HL-60 (cell line): ENCODE data around the gene APCS.

Experiments
- DNase-seq, 2 experiments: peaks; one replicate each; pipeline ENCODE4 v3.0.0-alpha.2; 2010 to 2020; ENCODE audit warnings: low read depth in 1 of 2, low spot score in 1 of 2
- H3K27ac ChIP-seq: fragments of 250-450 bp; sonication (Bioruptor Pico); replicated peaks from 2 replicates; pipeline ENCODE4 v1.5.1; 2020; ENCODE audit warnings: mild to moderate bottlenecking, moderate library complexity
- H3K27me3 ChIP-seq: fragments of 250-450 bp; sonication (Bioruptor Pico); 2 replicates; pipeline ENCODE4 v1.5.1; 2021; ENCODE audit warnings: mild to moderate bottlenecking, moderate library complexity; ENCODE audit not compliant: insufficient read depth, poor library complexity, severe bottlenecking
- H3K4me3 ChIP-seq: replicated peaks from 2 replicates; pipeline ENCODE4 v1.5.1; 2011; ENCODE audit warnings: mild to moderate bottlenecking, control low read depth, low read length; ENCODE audit not compliant: insufficient read depth
- GABPA ChIP-seq: IDR thresholded peaks from 2 replicates; pipeline ENCODE4 v1.6.1; 2012; ENCODE audit warnings: low read depth
- POLR2AphosphoS5 ChIP-seq: IDR thresholded peaks from 2 replicates; pipeline ENCODE4 v1.6.1; 2012; ENCODE audit warnings: low read depth
- SPI1 ChIP-seq: IDR thresholded peaks from 2 replicates; pipeline ENCODE4 v1.6.1; 2012; ENCODE audit warnings: low read depth, mild to moderate bottlenecking, borderline replicate concordance
- TF ChIP-seq, protein P1 (sequence below): IDR thresholded peaks from one replicate; pipeline ENCODE4 v1.5.1; 2011; ENCODE audit warnings: low read length, control low read depth, inconsistent platforms; ENCODE audit not compliant: insufficient read depth
- TF ChIP-seq, protein P2 (sequence below): IDR thresholded peaks from 2 replicates; pipeline ENCODE4 v1.6.1; 2012; ENCODE audit warnings: low read depth; ENCODE audit not compliant: insufficient replicate concordance

Gene APCS

DNA sequence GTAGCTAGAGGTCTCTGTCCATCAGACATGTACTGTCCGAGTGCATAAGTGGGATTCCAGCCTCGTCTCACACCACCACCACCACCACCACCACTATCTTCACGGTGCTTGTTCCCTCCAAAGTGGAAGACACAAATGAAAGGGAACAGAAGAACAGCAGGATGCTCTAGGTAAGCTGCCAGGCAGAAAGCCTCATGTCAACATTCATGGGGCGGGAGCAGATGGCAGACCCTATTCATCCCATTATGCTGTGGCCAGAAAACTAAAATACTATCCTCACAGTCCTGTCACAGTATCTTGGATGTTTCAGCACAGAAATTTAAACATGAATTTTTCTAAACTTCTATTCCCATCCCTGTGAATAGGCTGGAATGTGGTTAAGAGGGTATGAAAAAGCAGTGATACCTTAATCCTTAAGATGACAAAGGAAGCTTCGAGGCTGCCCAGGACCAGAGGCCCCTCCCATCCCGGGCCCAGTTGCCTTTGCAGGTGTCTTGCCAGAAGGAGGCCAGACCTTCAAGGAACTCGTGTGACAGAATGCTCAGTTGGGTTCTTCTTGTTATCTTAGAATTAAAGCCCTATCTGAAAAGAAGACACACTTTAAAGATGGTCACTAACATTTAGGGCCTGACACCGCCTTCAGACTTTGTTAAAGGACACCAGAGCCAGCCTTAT, 24.7 kb downstream of the APCS start:
- Histone ChIP-seq H3K27me3 (no peaks in the 10 kb centered on the region), H3K27ac (no peak overlapping the region), H3K4me3 (no peak overlapping the region)
- TF ChIP-seq POLR2AphosphoS5 = no peak
- TF ChIP-seq, protein P1, sequence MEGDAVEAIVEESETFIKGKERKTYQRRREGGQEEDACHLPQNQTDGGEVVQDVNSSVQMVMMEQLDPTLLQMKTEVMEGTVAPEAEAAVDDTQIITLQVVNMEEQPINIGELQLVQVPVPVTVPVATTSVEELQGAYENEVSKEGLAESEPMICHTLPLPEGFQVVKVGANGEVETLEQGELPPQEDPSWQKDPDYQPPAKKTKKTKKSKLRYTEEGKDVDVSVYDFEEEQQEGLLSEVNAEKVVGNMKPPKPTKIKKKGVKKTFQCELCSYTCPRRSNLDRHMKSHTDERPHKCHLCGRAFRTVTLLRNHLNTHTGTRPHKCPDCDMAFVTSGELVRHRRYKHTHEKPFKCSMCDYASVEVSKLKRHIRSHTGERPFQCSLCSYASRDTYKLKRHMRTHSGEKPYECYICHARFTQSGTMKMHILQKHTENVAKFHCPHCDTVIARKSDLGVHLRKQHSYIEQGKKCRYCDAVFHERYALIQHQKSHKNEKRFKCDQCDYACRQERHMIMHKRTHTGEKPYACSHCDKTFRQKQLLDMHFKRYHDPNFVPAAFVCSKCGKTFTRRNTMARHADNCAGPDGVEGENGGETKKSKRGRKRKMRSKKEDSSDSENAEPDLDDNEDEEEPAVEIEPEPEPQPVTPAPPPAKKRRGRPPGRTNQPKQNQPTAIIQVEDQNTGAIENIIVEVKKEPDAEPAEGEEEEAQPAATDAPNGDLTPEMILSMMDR = no peak
- no peak for TF ChIP-seq SPI1
- TF ChIP-seq, protein P2, sequence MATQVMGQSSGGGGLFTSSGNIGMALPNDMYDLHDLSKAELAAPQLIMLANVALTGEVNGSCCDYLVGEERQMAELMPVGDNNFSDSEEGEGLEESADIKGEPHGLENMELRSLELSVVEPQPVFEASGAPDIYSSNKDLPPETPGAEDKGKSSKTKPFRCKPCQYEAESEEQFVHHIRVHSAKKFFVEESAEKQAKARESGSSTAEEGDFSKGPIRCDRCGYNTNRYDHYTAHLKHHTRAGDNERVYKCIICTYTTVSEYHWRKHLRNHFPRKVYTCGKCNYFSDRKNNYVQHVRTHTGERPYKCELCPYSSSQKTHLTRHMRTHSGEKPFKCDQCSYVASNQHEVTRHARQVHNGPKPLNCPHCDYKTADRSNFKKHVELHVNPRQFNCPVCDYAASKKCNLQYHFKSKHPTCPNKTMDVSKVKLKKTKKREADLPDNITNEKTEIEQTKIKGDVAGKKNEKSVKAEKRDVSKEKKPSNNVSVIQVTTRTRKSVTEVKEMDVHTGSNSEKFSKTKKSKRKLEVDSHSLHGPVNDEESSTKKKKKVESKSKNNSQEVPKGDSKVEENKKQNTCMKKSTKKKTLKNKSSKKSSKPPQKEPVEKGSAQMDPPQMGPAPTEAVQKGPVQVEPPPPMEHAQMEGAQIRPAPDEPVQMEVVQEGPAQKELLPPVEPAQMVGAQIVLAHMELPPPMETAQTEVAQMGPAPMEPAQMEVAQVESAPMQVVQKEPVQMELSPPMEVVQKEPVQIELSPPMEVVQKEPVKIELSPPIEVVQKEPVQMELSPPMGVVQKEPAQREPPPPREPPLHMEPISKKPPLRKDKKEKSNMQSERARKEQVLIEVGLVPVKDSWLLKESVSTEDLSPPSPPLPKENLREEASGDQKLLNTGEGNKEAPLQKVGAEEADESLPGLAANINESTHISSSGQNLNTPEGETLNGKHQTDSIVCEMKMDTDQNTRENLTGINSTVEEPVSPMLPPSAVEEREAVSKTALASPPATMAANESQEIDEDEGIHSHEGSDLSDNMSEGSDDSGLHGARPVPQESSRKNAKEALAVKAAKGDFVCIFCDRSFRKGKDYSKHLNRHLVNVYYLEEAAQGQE = no peak
- TF ChIP-seq GABPA = no peak
- no peak for DNase-seq

DNA sequence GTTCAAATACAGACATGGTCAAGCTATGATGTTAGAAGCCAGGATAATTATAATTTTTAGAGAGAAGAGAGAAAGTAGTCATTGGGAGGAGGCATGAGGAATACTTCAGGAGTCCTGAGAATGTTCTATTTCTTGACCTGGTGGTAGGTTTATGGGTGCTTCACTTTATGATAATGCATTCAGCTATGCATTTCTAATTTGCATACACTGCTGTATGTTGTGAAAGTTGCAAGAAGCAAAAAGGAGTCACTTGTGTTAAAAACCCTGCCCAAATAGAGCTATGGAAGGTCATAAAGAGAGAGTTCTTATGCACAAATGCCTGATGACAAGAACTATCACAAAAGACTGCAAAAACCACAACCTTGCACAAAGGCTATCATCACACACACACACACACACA, 45.3 kb downstream of the APCS start:
- TF ChIP-seq SPI1 = no peak
- TF ChIP-seq GABPA = no peak
- TF ChIP-seq, protein P2 = no peak
- TF ChIP-seq, protein P1 = no peak
- H3K27ac ChIP-seq = no peak overlapping the region
- no peaks in the 10 kb centered on the region for H3K27me3 ChIP-seq
- no peak overlapping the region for H3K4me3 ChIP-seq
- no peak for DNase-seq
